ENCODE data around the gene FNDC10.

- TF ChIP-seq POLR2AphosphoS5 (IDR thresholded peaks at IDR 0.05) (no peak), CTCF (IDR thresholded peaks at IDR 0.05) (no peak), POLR2A (IDR thresholded peaks at IDR 0.05) (no peak)
Observed at GRCh38 chr1:1554926-1555915, 44.7 kb downstream of the FNDC10 start.

Data from suprapubic skin (tissue), 4 donors.